Measurements from ENCODE around the gene NENF. TPM values are rescaled to one million over a fixed set of nuclear protein-coding genes. Genes with fewer than 3 reads are reported as not detected.

NENF gene
- total RNA-seq, 1 donor from 2014 or later, result 88.2 TPM

- Histone ChIP-seq H3K4me1 (ENCODE audit: control insufficient read depth in 3 of 3, insufficient read depth in 3 of 3, low read length in 3 of 3) (peaks cover 12 to 13% (median 13%) of the 10 kb centered on the region in 3 donors), H3K36me3 (ENCODE audit: control insufficient read depth in 3 of 3, insufficient read depth in 3 of 3, low read length in 3 of 3) (no peaks in the 10 kb centered on the region), H3K9ac (ENCODE audit: low read depth in 1 of 3, low read length in 3 of 3) (no peak overlapping the region), H3K9me3 (ENCODE audit: control insufficient read depth in 3 of 3, low read length in 3 of 3) (no peaks in the 10 kb centered on the region), H3K27me3 (ENCODE audit: control insufficient read depth in 3 of 3, insufficient read depth in 3 of 3, low read length in 3 of 3) (no peaks in the 10 kb centered on the region), H3K4me3 (ENCODE audit: low read length in 3 of 3) (no peak overlapping the region), H3K27ac (ENCODE audit: low read depth, low read length) (no peak overlapping the region)
Measured at GRCh38 chr1:212430955-212431394, 1.7 kb upstream of the NENF start.

GRCh38 chr1:212431644-212432043 is 1.1 kb upstream of the NENF start:
- no peak overlapping the region for H3K4me3 ChIP-seq (ENCODE audit: low read length in 3 of 3)
- H3K27ac ChIP-seq (ENCODE audit: low read depth, low read length), result no peak overlapping the region
- peaks cover 12 to 13% (median 13%) of the 10 kb centered on the region in 3 donors for H3K4me1 ChIP-seq (ENCODE audit: control insufficient read depth in 3 of 3, insufficient read depth in 3 of 3, low read length in 3 of 3)
- H3K36me3 ChIP-seq (ENCODE audit: control insufficient read depth in 3 of 3, insufficient read depth in 3 of 3, low read length in 3 of 3), result no peaks in the 10 kb centered on the region
- no peak overlapping the region for H3K9ac ChIP-seq (ENCODE audit: low read depth in 1 of 3, low read length in 3 of 3)
- no peaks in the 10 kb centered on the region for H3K9me3 ChIP-seq (ENCODE audit: control insufficient read depth in 3 of 3, low read length in 3 of 3)
- no peaks in the 10 kb centered on the region for H3K27me3 ChIP-seq (ENCODE audit: control insufficient read depth in 3 of 3, insufficient read depth in 3 of 3, low read length in 3 of 3)

GRCh38 chr1:212432272-212432660 is 454 bp upstream of the NENF start:
- H3K9me3 ChIP-seq (ENCODE audit: control insufficient read depth in 3 of 3, low read length in 3 of 3), result no peaks in the 10 kb centered on the region
- peak overlapping the region; percentile 73 to 76 (median 75) for H3K4me3 ChIP-seq (ENCODE audit: low read length in 3 of 3)
- H3K9ac ChIP-seq (ENCODE audit: low read depth in 1 of 3, low read length in 3 of 3), result peak overlapping the region; percentile 82 to 85 (median 82)
- H3K27ac ChIP-seq (ENCODE audit: low read depth, low read length), result peak overlapping the region; percentile 54
- H3K36me3 ChIP-seq (ENCODE audit: control insufficient read depth in 3 of 3, insufficient read depth in 3 of 3, low read length in 3 of 3), result no peaks in the 10 kb centered on the region
- no peaks in the 10 kb centered on the region for H3K27me3 ChIP-seq (ENCODE audit: control insufficient read depth in 3 of 3, insufficient read depth in 3 of 3, low read length in 3 of 3)
- peaks cover 12 to 13% (median 13%) of the 10 kb centered on the region in 3 donors for H3K4me1 ChIP-seq (ENCODE audit: control insufficient read depth in 3 of 3, insufficient read depth in 3 of 3, low read length in 3 of 3)

- peaks cover 12 to 13% (median 13%) of the 10 kb centered on the region in 3 donors for H3K4me1 ChIP-seq (ENCODE audit: control insufficient read depth in 3 of 3, insufficient read depth in 3 of 3, low read length in 3 of 3)
- H3K9ac ChIP-seq (ENCODE audit: low read depth in 1 of 3, low read length in 3 of 3), result peak overlapping the region; percentile 85 to 87 (median 86)
Measured at GRCh38 chr1:212433577-212434462, 1.1 kb downstream of the NENF start.

GRCh38 chr1:212434992-212435391 is 2.3 kb downstream of the NENF start:
- Histone ChIP-seq H3K27me3 (ENCODE audit: control insufficient read depth in 3 of 3, insufficient read depth in 3 of 3, low read length in 3 of 3) (no peaks in the 10 kb centered on the region), H3K9ac (ENCODE audit: low read depth in 1 of 3, low read length in 3 of 3) (no peak overlapping the region), H3K27ac (ENCODE audit: low read depth, low read length) (no peak overlapping the region), H3K36me3 (ENCODE audit: control insufficient read depth in 3 of 3, insufficient read depth in 3 of 3, low read length in 3 of 3) (no peaks in the 10 kb centered on the region), H3K9me3 (ENCODE audit: control insufficient read depth in 3 of 3, low read length in 3 of 3) (no peaks in the 10 kb centered on the region), H3K4me3 (ENCODE audit: low read length in 3 of 3) (no peak overlapping the region), H3K4me1 (ENCODE audit: control insufficient read depth in 3 of 3, insufficient read depth in 3 of 3, low read length in 3 of 3) (peaks cover 12 to 13% (median 13%) of the 10 kb centered on the region in 3 donors)

More at GRCh38 chr1:212433577-212434462, 1.1 kb downstream of the NENF start:
- H3K27me3 ChIP-seq (ENCODE audit: control insufficient read depth in 3 of 3, insufficient read depth in 3 of 3, low read length in 3 of 3), result no peaks in the 10 kb centered on the region
- H3K4me3 ChIP-seq (ENCODE audit: low read length in 3 of 3), result peak overlapping the region; percentile 73 to 82 (median 75)
- H3K27ac ChIP-seq (ENCODE audit: low read depth, low read length), result peak overlapping the region; percentile 75
- no peaks in the 10 kb centered on the region for H3K36me3 ChIP-seq (ENCODE audit: control insufficient read depth in 3 of 3, insufficient read depth in 3 of 3, low read length in 3 of 3)
- H3K9me3 ChIP-seq (ENCODE audit: control insufficient read depth in 3 of 3, low read length in 3 of 3), result no peaks in the 10 kb centered on the region

GRCh38 chr1:212437179-212437798 is 4.6 kb downstream of the NENF start:
- Histone ChIP-seq H3K36me3 (ENCODE audit: control insufficient read depth in 3 of 3, insufficient read depth in 3 of 3, low read length in 3 of 3) (no peaks in the 10 kb centered on the region), H3K27me3 (ENCODE audit: control insufficient read depth in 3 of 3, insufficient read depth in 3 of 3, low read length in 3 of 3) (no peaks in the 10 kb centered on the region), H3K27ac (ENCODE audit: low read depth, low read length) (no peak overlapping the region), H3K9me3 (ENCODE audit: control insufficient read depth in 3 of 3, low read length in 3 of 3) (no peaks in the 10 kb centered on the region), H3K4me3 (ENCODE audit: low read length in 3 of 3) (no peak overlapping the region), H3K4me1 (ENCODE audit: control insufficient read depth in 3 of 3, insufficient read depth in 3 of 3, low read length in 3 of 3) (peaks cover 18 to 25% (median 19%) of the 10 kb centered on the region in 3 donors), H3K9ac (ENCODE audit: low read depth in 1 of 3, low read length in 3 of 3) (no peak overlapping the region)

GRCh38 chr1:212438831-212439237 is 6.1 kb downstream of the NENF start:
- Histone ChIP-seq H3K4me1 (ENCODE audit: control insufficient read depth in 3 of 3, insufficient read depth in 3 of 3, low read length in 3 of 3) (peaks cover 12 to 22% (median 14%) of the 10 kb centered on the region in 3 donors), H3K27ac (ENCODE audit: low read depth, low read length) (no peak overlapping the region), H3K36me3 (ENCODE audit: control insufficient read depth in 3 of 3, insufficient read depth in 3 of 3, low read length in 3 of 3) (peaks cover 0 to under 1% (median 0%) of the 10 kb centered on the region in 3 donors), H3K27me3 (ENCODE audit: control insufficient read depth in 3 of 3, insufficient read depth in 3 of 3, low read length in 3 of 3) (no peaks in the 10 kb centered on the region), H3K9me3 (ENCODE audit: control insufficient read depth in 3 of 3, low read length in 3 of 3) (no peaks in the 10 kb centered on the region), H3K9ac (ENCODE audit: low read depth in 1 of 3, low read length in 3 of 3) (no peak overlapping the region), H3K4me3 (ENCODE audit: low read length in 3 of 3) (no peak overlapping the region)

GRCh38 chr1:212440419-212440818 is 7.7 kb downstream of the NENF start:
- Histone ChIP-seq H3K9me3 (ENCODE audit: control insufficient read depth in 3 of 3, low read length in 3 of 3) (no peaks in the 10 kb centered on the region), H3K27ac (ENCODE audit: low read depth, low read length) (no peak overlapping the region), H3K4me3 (ENCODE audit: low read length in 3 of 3) (no peak overlapping the region), H3K4me1 (ENCODE audit: control insufficient read depth in 3 of 3, insufficient read depth in 3 of 3, low read length in 3 of 3) (peaks cover 7 to 14% (median 9%) of the 10 kb centered on the region in 3 donors), H3K9ac (ENCODE audit: low read depth in 1 of 3, low read length in 3 of 3) (no peak overlapping the region), H3K27me3 (ENCODE audit: control insufficient read depth in 3 of 3, insufficient read depth in 3 of 3, low read length in 3 of 3) (no peaks in the 10 kb centered on the region), H3K36me3 (ENCODE audit: control insufficient read depth in 3 of 3, insufficient read depth in 3 of 3, low read length in 3 of 3) (peaks cover 4 to 10% (median 10%) of the 10 kb centered on the region in 3 donors)

GRCh38 chr1:212442408-212442807 is 9.7 kb downstream of the NENF start:
- no peaks in the 10 kb centered on the region for H3K27me3 ChIP-seq (ENCODE audit: control insufficient read depth in 3 of 3, insufficient read depth in 3 of 3, low read length in 3 of 3)
- H3K36me3 ChIP-seq (ENCODE audit: control insufficient read depth in 3 of 3, insufficient read depth in 3 of 3, low read length in 3 of 3), result peaks cover 12 to 21% (median 19%) of the 10 kb centered on the region in 3 donors
- H3K4me1 ChIP-seq (ENCODE audit: control insufficient read depth in 3 of 3, insufficient read depth in 3 of 3, low read length in 3 of 3), result peaks cover 7 to 14% (median 9%) of the 10 kb centered on the region in 3 donors
- H3K27ac ChIP-seq (ENCODE audit: low read depth, low read length), result no peak overlapping the region
- no peaks in the 10 kb centered on the region for H3K9me3 ChIP-seq (ENCODE audit: control insufficient read depth in 3 of 3, low read length in 3 of 3)
- H3K4me3 ChIP-seq (ENCODE audit: low read length in 3 of 3), result no peak overlapping the region
- no peak overlapping the region for H3K9ac ChIP-seq (ENCODE audit: low read depth in 1 of 3, low read length in 3 of 3)

GRCh38 chr1:212446333-212446732 is 13.6 kb downstream of the NENF start:
- H3K9ac ChIP-seq (ENCODE audit: low read depth in 1 of 3, low read length in 3 of 3), result no peak overlapping the region
- no peaks in the 10 kb centered on the region for H3K9me3 ChIP-seq (ENCODE audit: control insufficient read depth in 3 of 3, low read length in 3 of 3)
- H3K4me1 ChIP-seq (ENCODE audit: control insufficient read depth in 3 of 3, insufficient read depth in 3 of 3, low read length in 3 of 3), result peaks cover 15 to 23% (median 16%) of the 10 kb centered on the region in 3 donors
- H3K4me3 ChIP-seq (ENCODE audit: low read length in 3 of 3), result no peak overlapping the region
- no peak overlapping the region for H3K27ac ChIP-seq (ENCODE audit: low read depth, low read length)
- H3K36me3 ChIP-seq (ENCODE audit: control insufficient read depth in 3 of 3, insufficient read depth in 3 of 3, low read length in 3 of 3), result peaks cover 12 to 21% (median 19%) of the 10 kb centered on the region in 3 donors
- H3K27me3 ChIP-seq (ENCODE audit: control insufficient read depth in 3 of 3, insufficient read depth in 3 of 3, low read length in 3 of 3), result no peaks in the 10 kb centered on the region

Data from skeletal muscle tissue (tissue), 4 donors.